ENCODE measurements around the gene GNG7. TPM values are rescaled to one million over a fixed set of nuclear protein-coding genes. Genes with fewer than 3 reads are reported as not detected.
"Not testable (repeated sequence)": the region's sequence is repeated elsewhere in the genome, so short reads cannot be mapped to it uniquely, and the experiment has no call there.

The GNG7 gene
- total and polyA plus RNA-seq, 5 donors: 25.4 to 58.2 (median 42.9) TPM

- ATAC-seq: no peak
Observed at GRCh38 chr19:2591537-2592291, 110.8 kb downstream of the GNG7 start.

GRCh38 chr19:2590630-2591399, 111.7 kb downstream of the GNG7 start:
- peak in 1 of 3 donors; percentile 7 for DNase-seq
- intact Hi-C loops (cut with DNase I): no loop called here

More at GRCh38 chr19:2591537-2592291, 110.8 kb downstream of the GNG7 start:
- intact Hi-C loops (cut with DNase I): no loop called here
- Histone ChIP-seq H3K27ac (ENCODE audit: low read length) (no peak overlapping the region), H3K4me3 (ENCODE audit: low read length) (no peak overlapping the region), H3K4me1 (ENCODE audit: control insufficient read depth, insufficient read depth, low read length) (peaks cover 7% of the 10 kb centered on the region), H3K27me3 (ENCODE audit: control insufficient read depth, insufficient read depth) (no peaks in the 10 kb centered on the region), H3K9me3 (ENCODE audit: control insufficient read depth, low read length) (no peaks in the 10 kb centered on the region)
- DNase-seq: no peak
- 95% methylated on average over 3 of the region's 3 CpGs for WGBS

GRCh38 chr19:2589441-2589840, 113.1 kb downstream of the GNG7 start:
- intact Hi-C loops (cut with DNase I): no loop called here
- H3K27ac ChIP-seq (ENCODE audit: low read length): no peak overlapping the region
- no peaks in the 10 kb centered on the region for H3K9me3 ChIP-seq (ENCODE audit: control insufficient read depth, low read length)
- ATAC-seq (no peak), DNase-seq (no peak)
- H3K27me3 ChIP-seq (ENCODE audit: control insufficient read depth, insufficient read depth): no peaks in the 10 kb centered on the region
- 91% methylated on average over 10 of the region's 10 CpGs for WGBS
- no peak overlapping the region for H3K4me3 ChIP-seq (ENCODE audit: low read length)
- H3K4me1 ChIP-seq (ENCODE audit: control insufficient read depth, insufficient read depth, low read length): peaks cover 7% of the 10 kb centered on the region

More at GRCh38 chr19:2590630-2591399, 111.7 kb downstream of the GNG7 start:
- WGBS: 94% methylated on average over 9 of the region's 9 CpGs
- Histone ChIP-seq H3K27me3 (ENCODE audit: control insufficient read depth, insufficient read depth) (no peaks in the 10 kb centered on the region), H3K4me3 (ENCODE audit: low read length) (no peak overlapping the region), H3K9me3 (ENCODE audit: control insufficient read depth, low read length) (no peaks in the 10 kb centered on the region), H3K27ac (ENCODE audit: low read length) (no peak overlapping the region), H3K4me1 (ENCODE audit: control insufficient read depth, insufficient read depth, low read length) (peaks cover 7% of the 10 kb centered on the region)
- no peak for ATAC-seq

- Histone ChIP-seq H3K27me3 (ENCODE audit: control insufficient read depth, insufficient read depth) (no peaks in the 10 kb centered on the region), H3K4me3 (ENCODE audit: low read length) (no peak overlapping the region), H3K9me3 (ENCODE audit: control insufficient read depth, low read length) (no peaks in the 10 kb centered on the region), H3K4me1 (ENCODE audit: control insufficient read depth, insufficient read depth, low read length) (peaks cover 7% of the 10 kb centered on the region), H3K27ac (ENCODE audit: low read length) (peak overlapping the region; percentile 66)
- intact Hi-C loops (cut with DNase I): no loop called here
- WGBS: 37% methylated on average over 30 of the region's 30 CpGs
- DNase-seq (peak; percentile 89 to 92 (median 90)), ATAC-seq (peak; percentile 91 to 92)
Observed at GRCh38 chr19:2588081-2588777, 114.3 kb downstream of the GNG7 start.

- H3K4me3 ChIP-seq (ENCODE audit: low read length): no peak overlapping the region
- H3K27me3 ChIP-seq (ENCODE audit: control insufficient read depth, insufficient read depth): no peaks in the 10 kb centered on the region
- DNase-seq (peak in 2 of 3 donors; percentile 54 to 64), ATAC-seq (peak in 1 of 2 donors; percentile 28)
- no peaks in the 10 kb centered on the region for H3K9me3 ChIP-seq (ENCODE audit: control insufficient read depth, low read length)
- H3K27ac ChIP-seq (ENCODE audit: low read length): peak overlapping the region; percentile 88
- 74% methylated on average over 32 of the region's 32 CpGs for WGBS
- H3K4me1 ChIP-seq (ENCODE audit: control insufficient read depth, insufficient read depth, low read length): peaks cover 7% of the 10 kb centered on the region
- intact Hi-C loops (cut with DNase I): no loop called here
Observed at GRCh38 chr19:2587001-2587719, 115.3 kb downstream of the GNG7 start.

GRCh38 chr19:2586196-2586595, 116.3 kb downstream of the GNG7 start:
- H3K4me1 ChIP-seq (ENCODE audit: control insufficient read depth, insufficient read depth, low read length): peaks cover 7% of the 10 kb centered on the region
- WGBS: 86% methylated on average over 9 of the region's 9 CpGs
- intact Hi-C loops (cut with DNase I): no loop called here
- no peak for ATAC-seq
- no peaks in the 10 kb centered on the region for H3K27me3 ChIP-seq (ENCODE audit: control insufficient read depth, insufficient read depth)
- H3K27ac ChIP-seq (ENCODE audit: low read length): no peak overlapping the region
- H3K4me3 ChIP-seq (ENCODE audit: low read length): no peak overlapping the region
- peak in 1 of 3 donors; percentile 12 for DNase-seq
- no peaks in the 10 kb centered on the region for H3K9me3 ChIP-seq (ENCODE audit: control insufficient read depth, low read length)

GRCh38 chr19:2584002-2584401, 118.5 kb downstream of the GNG7 start:
- Histone ChIP-seq H3K27me3 (ENCODE audit: control insufficient read depth, insufficient read depth) (no peaks in the 10 kb centered on the region), H3K4me1 (ENCODE audit: control insufficient read depth, insufficient read depth, low read length) (peaks cover 12% of the 10 kb centered on the region), H3K9me3 (ENCODE audit: control insufficient read depth, low read length) (no peaks in the 10 kb centered on the region), H3K27ac (ENCODE audit: low read length) (no peak overlapping the region), H3K4me3 (ENCODE audit: low read length) (no peak overlapping the region)
- DNase-seq: peak in 1 of 3 donors; percentile 68
- 78% methylated on average over 5 of the region's 5 CpGs for WGBS
- no peak for ATAC-seq
- intact Hi-C loops (cut with DNase I): no loop called here

GRCh38 chr19:2582984-2583956, 119.2 kb downstream of the GNG7 start:
- H3K27ac ChIP-seq (ENCODE audit: low read length): no peak overlapping the region
- H3K9me3 ChIP-seq (ENCODE audit: control insufficient read depth, low read length): no peaks in the 10 kb centered on the region
- H3K4me3 ChIP-seq (ENCODE audit: low read length): no peak overlapping the region
- H3K4me1 ChIP-seq (ENCODE audit: control insufficient read depth, insufficient read depth, low read length): peaks cover 13% of the 10 kb centered on the region
- 95% methylated on average over 6 of the region's 6 CpGs for WGBS
- peak in 1 of 3 donors; percentile 9 for DNase-seq
- no peaks in the 10 kb centered on the region for H3K27me3 ChIP-seq (ENCODE audit: control insufficient read depth, insufficient read depth)
- intact Hi-C loops (cut with DNase I): no loop called here
- no peak for ATAC-seq

GRCh38 chr19:2580396-2580795, 122.1 kb downstream of the GNG7 start:
- ATAC-seq; H3K27me3 ChIP-seq (ENCODE audit: control insufficient read depth, insufficient read depth); H3K4me3 ChIP-seq (ENCODE audit: low read length); intact Hi-C loops (cut with DNase I); H3K9me3 ChIP-seq (ENCODE audit: control insufficient read depth, low read length); H3K27ac ChIP-seq (ENCODE audit: low read length): not testable (repeated sequence)
- peaks cover 12% of the 10 kb centered on the region for H3K4me1 ChIP-seq (ENCODE audit: control insufficient read depth, insufficient read depth, low read length)
- 95% methylated on average over 5 of the region's 5 CpGs for WGBS
- DNase-seq: peak in 1 of 3 donors; percentile 28
